GM20000 (cell line): Measurements from ENCODE around the gene RNF121.

Experiments
- DNase-seq: peaks from one replicate; pipeline ENCODE4 v3.0.0; 2012; ENCODE audit warnings: low spot score
- TF ChIP-seq, protein P1 (sequence below): IDR thresholded peaks from 2 replicates; pipeline ENCODE4 v1.5.1; 2012; ENCODE audit warnings: mild to moderate bottlenecking, control low read depth; ENCODE audit errors: extremely low read depth, missing control alignments

The RNF121 gene

DNA sequence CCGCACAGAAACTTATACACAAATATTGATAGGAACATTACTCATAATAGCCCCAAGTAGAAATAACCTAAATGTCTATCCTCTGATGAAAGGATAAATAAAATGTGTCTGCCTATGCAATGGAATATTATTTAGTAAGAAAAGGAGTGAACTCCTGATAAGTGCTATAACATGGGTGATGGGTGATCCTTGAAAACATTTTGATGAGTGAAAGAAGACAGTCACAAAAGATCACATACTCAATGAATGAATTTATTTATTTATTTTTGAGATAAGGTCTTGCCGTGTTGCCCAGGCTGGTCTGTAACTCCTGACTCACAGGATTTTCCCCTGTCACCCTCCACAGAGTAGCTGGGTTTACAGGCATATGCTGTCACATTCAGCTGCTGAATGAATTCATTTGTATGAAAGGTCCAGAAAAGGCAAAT lies 17.3 kb downstream of the RNF121 start:
- no peak for DNase-seq

DNA sequence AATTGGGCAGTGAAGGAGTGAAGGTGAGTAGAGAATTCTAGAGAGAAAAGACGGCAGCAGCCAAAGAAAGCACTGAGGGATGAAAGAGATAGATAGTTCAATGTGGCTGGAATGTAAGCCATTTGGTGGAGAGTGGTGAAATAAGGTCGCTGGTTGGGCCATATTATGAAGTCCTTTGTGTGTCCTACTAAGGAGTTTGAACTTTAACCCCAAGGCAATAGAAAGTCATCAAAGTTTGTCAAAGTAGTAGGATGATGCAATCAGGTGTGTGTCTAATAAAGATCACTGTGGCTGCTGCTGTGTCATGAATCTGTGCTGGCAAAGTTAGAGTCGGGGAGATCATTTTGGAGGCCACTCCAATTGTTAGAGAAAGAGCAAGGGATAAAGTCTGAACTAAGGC lies 18.7 kb downstream of the RNF121 start:
- no peak for DNase-seq
- TF ChIP-seq, protein P1, sequence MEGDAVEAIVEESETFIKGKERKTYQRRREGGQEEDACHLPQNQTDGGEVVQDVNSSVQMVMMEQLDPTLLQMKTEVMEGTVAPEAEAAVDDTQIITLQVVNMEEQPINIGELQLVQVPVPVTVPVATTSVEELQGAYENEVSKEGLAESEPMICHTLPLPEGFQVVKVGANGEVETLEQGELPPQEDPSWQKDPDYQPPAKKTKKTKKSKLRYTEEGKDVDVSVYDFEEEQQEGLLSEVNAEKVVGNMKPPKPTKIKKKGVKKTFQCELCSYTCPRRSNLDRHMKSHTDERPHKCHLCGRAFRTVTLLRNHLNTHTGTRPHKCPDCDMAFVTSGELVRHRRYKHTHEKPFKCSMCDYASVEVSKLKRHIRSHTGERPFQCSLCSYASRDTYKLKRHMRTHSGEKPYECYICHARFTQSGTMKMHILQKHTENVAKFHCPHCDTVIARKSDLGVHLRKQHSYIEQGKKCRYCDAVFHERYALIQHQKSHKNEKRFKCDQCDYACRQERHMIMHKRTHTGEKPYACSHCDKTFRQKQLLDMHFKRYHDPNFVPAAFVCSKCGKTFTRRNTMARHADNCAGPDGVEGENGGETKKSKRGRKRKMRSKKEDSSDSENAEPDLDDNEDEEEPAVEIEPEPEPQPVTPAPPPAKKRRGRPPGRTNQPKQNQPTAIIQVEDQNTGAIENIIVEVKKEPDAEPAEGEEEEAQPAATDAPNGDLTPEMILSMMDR: no peak

More for the DNA sequence above, 17.3 kb downstream of the RNF121 start:
- TF ChIP-seq, protein P1: no peak

DNA sequence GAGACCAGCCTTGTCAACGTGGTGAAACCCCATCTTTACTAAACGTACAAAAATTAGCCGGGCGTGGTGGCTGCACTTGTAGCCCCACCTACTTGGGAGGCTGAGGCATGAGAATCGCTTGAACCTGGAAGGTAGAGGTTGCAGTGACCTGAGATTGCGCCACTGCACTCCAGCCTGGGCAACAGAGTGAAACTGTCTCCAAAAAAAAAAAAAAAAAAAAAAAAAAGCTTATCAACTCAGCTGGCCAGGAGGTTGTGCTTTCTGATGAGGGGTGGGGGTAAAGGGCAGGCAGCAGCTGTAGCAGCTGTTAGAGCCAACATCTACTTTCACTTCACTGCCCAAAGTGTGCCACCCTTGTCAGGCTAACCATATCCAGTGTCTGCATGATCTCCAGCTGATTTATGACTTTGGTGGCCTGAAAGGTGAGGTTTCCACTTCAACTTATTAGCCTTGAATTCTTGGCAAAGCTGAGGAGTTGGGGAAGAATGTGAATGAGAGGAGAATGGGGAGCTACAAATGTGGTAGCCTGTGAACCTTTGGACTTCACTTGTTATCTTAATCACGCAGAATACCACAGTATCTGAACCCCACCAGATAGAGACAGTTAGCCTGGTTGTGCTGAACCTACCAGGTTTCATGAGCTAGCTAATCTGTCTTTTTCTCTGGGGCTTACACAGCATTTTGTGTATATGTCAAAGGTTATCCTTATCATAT lies 19.6 kb downstream of the RNF121 start:
- TF ChIP-seq, protein P1: no peak
- no peak for DNase-seq

DNA sequence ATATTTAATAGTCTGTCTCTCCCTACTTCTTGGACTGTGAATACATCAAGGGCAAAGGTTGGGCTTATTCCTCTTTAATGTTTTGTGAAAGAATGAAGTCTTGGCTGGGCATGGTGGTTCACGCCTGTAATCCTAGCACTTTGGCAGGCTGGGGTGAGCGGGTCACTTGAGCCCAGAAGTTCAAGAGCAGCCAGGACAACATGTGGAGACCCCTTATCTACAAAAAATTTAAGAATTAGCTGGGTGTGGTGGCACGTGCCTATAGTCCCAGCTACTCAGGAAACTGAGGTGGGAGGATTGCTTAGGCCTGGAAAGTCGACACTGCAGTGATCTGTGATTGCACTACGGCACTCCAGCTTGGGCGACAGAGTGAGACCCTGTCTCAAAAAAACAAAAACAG lies 20.2 kb downstream of the RNF121 start:
- no peak for DNase-seq
- TF ChIP-seq, protein P1: no peak

DNA sequence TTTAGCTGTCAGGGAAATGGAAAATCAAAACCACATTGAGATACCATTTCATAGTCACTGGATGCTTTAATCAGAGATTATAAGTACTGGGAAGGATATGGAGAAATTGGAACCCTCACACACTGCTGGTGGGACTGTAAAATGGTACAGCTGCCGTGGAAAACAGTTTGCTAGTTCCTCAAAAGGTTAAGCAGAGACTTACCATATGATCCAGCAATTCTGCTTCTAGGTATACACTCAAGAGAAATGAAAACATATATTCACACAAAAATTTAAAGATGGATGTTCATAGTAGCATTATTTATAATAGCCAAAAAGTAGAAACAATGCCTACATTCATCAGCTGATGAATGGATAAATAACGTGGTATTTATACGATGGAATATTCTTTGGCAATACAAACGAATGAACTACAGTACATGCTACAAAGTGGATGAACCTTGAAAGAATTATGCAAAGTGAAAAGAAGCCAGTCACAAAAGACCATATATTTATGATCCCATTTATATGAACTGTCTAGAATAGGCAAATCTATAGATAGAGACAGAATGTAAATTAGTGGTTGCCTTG lies 23.0 kb downstream of the RNF121 start:
- TF ChIP-seq, protein P1: no peak

DNA sequence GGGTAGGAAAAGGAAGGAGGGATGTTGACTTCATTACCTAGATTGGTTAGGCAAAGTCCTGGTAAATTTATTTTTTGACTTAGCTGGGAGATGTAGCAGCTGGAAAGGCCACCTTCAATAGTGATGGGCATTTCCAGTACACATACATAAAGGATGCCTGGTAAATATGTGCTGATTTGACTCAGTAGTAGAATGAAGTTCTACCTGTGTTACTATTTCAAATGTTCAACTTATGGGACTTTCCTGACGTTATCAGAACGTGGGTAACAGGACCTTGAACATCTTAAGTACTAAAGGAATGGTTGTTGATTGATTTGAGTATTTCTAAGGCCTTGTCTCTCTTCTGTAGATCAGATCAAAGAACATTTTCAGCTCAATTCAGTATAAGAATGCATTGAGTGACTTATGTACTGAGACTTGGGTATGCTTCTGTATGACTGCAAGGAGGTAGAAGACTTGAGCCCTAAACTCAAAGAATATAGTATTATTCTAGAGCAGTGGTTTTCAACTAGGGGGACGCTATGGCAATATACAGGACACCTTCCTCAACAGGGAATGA lies 27.1 kb downstream of the RNF121 start:
- no peak for DNase-seq
- TF ChIP-seq, protein P1: no peak

More for the DNA sequence above, 23.0 kb downstream of the RNF121 start:
- no peak for DNase-seq

DNA sequence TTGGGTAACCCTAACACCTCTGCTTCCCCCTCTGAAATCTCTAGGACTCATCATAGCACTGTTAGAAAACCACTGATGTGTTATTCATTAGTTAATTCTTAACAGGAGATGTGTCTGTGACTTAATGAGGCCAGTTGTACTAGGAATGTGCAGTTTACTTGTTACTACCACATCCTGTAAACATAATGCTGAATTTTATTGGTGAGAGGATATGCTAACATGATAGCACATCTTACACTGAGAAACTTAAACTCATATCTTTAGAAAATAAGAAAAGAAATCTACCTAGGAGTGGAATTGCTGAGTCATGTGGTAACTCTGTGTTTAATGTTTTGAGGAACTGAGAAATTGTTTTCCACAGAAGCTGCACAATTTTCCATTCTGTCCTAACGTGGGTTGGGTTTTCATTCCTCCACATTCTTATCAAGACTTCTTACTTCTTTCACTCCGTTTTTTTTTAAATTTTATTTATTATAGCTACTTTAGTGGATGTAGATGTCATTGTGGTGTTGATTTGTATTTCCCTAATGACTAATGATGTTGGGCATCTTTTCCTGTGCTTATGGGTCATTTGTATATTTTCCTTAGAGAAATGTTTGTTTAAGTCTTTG lies 33.7 kb downstream of the RNF121 start:
- TF ChIP-seq, protein P1: no peak

More for the DNA sequence above, 33.7 kb downstream of the RNF121 start:
- peak; percentile 37 for DNase-seq
